IPS-15b (cell line): Measurements from ENCODE around the gene SLC7A4.
"Not testable (repeated sequence)": the region's sequence is repeated elsewhere in the genome, so short reads cannot be mapped to it uniquely, and the experiment has no call there.

Source experiments
- H3K27me3 ChIP-seq: one replicate; pipeline ENCODE4 v1.6.1; 2013; ENCODE audit warnings: low read length; ENCODE audit not compliant: control insufficient read depth, insufficient read depth
- H3K36me3 ChIP-seq: one replicate; pipeline ENCODE4 v1.6.1; 2013; ENCODE audit warnings: low read length; ENCODE audit not compliant: control insufficient read depth, insufficient read depth
- H3K4me1 ChIP-seq: one replicate; pipeline ENCODE4 v1.6.1; 2013; ENCODE audit warnings: mild to moderate bottlenecking, low read length; ENCODE audit not compliant: control insufficient read depth, insufficient read depth
- H3K4me3 ChIP-seq: one replicate; pipeline ENCODE4 v1.5.1; 2013; ENCODE audit warnings: low read depth, low read length
- H3K9ac ChIP-seq: one replicate; pipeline ENCODE4 v1.6.1; 2013; ENCODE audit warnings: low read depth, mild to moderate bottlenecking, low read length
- H3K9me3 ChIP-seq: one replicate; pipeline ENCODE4 v1.6.1; 2013; ENCODE audit warnings: mild to moderate bottlenecking, low read length; ENCODE audit not compliant: control insufficient read depth, insufficient read depth

SLC7A4 gene

DNA sequence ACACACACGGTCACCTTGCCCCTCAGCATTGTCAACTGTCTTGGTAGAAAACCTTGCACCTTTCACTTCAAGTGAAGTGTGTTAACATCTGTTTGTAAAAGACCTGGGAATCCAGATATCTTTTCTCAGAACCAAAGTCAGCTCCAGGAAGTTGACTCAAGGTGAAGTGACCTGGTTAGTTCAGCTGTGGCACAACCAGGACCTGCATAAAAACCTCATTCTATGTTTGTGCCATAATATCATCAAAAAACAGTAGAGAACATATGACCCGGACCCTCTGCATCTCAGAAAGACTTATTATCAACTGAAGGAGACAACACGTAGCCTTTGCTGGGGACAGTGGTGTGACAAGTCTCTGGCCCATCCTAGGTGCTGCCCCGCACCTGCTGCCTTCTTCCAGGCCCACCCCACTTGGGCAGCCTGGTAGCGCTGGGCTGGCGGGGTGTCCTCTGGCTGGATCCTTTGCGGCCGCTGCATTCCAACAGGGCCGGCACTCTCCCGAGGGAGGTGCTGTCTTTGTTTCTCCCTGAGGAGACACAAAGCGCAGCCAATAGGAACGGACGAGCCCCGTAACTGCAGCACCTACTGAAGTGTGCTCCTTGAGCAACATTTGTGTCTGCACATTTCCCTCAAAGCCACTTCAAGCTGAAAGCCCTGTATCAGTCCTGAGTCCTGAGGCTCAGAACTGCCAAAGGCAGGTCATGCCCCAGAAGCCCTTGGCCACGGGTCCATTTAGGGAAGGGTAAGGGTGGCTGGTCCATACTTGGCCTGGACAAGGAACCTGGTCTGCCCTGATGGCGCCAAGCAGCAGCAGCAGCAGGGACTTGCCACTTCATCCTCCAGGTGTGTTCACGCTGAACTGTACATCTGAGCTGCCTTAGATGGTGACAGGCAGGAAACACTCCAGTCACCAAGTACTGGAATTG is 38.6 kb upstream of the SLC7A4 start:
- Histone ChIP-seq H3K9ac (no peak overlapping the region), H3K4me1 (no peaks in the 10 kb centered on the region), H3K36me3 (no peaks in the 10 kb centered on the region), H3K4me3 (no peak overlapping the region), H3K9me3 (no peaks in the 10 kb centered on the region), H3K27me3 (no peaks in the 10 kb centered on the region)

DNA sequence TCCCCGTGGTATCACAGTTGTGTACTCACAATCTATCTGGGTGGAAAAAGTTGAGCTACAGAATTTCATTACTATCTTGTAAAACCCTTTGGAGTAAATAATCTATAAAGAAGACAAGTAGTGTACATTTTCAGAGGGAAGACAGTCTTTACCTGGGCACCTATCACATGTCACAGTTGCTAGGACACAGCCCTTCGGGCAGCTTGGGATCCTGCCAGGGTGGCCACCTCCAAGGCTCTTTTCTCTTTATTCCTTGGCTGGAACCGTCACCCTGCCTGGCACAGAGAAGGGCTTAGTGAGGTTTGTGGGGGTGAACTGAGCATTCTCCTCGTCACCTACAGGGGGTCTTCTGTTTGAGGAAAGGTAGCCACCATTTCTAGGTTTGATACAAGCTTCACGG is 37.0 kb upstream of the SLC7A4 start:
- Histone ChIP-seq H3K4me3 (no peak overlapping the region), H3K36me3 (no peaks in the 10 kb centered on the region), H3K27me3 (no peaks in the 10 kb centered on the region)

DNA sequence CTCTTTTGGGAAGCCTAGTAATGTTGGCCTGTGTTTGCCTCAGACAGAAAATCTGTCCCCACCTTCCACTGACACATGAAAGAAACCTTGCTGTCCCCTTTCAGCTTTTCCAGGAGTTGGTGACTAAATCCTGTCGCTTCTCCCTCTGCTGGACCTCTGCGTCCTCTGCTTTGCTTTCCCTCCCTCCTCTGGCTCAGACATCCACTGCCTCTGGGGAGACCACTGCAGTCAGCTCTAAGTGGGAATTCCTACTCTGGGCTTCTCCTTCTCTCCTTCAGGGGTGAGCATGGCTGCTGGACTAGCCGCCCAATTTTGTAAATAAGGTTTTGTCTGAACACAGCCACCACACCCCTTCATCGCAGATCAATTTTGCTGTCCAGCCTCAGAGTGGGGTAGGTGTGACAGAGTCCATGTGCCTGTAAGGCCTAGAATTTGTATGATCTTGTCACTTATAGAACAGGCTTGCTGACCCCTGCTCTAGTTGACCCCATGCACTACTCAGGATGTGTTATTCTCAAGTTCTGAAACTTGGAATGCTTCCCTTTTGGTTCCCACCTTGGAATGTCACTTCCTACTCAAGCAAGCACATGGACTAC is 36.4 kb upstream of the SLC7A4 start:
- Histone ChIP-seq H3K4me3 (no peak overlapping the region), H3K36me3 (no peaks in the 10 kb centered on the region), H3K9me3 (no peaks in the 10 kb centered on the region), H3K27me3 (no peaks in the 10 kb centered on the region), H3K9ac (no peak overlapping the region), H3K4me1 (no peaks in the 10 kb centered on the region)

More for the DNA sequence above, 37.0 kb upstream of the SLC7A4 start:
- no peaks in the 10 kb centered on the region for H3K4me1 ChIP-seq
- H3K9me3 ChIP-seq, result no peaks in the 10 kb centered on the region
- H3K9ac ChIP-seq, result no peak overlapping the region

DNA sequence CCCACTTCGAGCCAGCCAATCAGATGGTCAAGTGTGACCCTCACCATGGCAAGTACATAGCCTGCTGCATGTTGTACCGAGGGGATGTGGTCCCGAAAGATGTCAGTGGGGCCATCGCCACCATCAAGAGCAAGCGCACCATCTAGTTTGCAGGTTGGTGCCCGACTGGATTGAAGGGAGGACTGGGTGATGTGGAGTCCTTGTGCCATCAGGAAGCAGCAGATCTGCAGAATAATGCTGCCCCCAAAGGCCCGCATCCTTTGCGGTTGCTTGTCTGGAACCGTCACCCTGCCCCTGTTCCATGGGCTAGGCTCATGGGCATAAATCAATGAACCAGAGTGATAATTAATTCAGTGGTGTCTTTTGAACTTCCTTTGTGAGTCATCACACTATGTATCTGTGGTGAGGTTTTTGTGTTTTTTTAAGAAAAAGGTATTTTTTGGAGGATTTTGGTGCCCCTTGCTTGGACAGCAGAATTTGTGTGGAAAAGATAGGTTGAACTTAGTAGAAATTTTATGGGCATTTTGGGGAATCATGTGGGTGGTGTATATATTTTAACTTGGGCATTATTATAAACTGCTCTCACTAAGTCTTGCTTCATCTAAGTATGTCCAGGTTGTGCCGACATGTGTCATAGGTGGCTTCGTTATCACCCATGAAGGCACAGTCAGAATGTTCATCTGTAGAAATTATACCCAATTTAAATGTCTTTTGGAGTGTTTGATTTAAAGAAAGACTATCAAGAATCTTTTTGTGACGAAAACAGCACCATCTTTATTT is 35.7 kb upstream of the SLC7A4 start:
- no peak overlapping the region for H3K4me3 ChIP-seq
- H3K4me1 ChIP-seq, result no peaks in the 10 kb centered on the region
- no peaks in the 10 kb centered on the region for H3K9me3 ChIP-seq
- no peak overlapping the region for H3K9ac ChIP-seq
- H3K27me3 ChIP-seq, result no peaks in the 10 kb centered on the region
- H3K36me3 ChIP-seq, result no peaks in the 10 kb centered on the region

DNA sequence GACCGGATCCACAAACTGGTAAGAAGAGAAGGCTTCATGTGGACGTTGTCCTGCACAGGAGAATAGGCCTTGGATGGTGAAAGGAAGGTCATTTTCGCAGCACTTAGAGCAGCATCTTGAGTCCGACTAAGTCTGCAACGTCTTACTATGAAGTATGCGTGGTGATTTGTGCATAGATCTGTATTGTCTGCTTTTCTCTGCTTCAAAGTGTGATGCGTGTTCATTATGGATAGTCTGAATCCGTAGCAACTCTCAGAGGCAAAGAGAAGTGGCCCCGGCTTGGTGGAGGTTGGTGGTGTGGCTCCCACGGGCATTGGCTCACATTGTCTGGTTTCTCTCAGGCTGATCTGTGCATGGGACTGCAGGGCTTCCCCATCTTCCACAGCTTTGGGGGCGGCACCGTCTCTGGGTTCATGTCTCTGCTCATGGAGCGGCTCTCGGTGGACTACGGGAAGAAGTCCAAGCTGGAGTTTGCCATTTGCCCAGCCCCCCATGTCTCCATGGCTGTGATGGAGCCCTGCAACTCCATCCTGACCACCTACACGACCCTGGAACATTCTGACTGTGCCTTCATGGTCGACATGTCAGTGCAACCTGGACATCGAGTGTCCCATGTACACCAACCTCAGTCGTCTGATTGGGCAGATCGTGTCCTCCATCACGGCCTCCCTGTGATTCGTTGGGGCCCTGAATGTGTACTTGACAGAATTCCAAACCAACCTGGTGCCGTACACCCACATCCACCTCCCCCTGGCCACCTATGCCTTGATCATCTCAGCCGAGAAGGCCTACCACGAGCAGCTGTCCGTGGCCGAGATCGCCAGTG is 34.9 kb upstream of the SLC7A4 start:
- Histone ChIP-seq H3K4me1 (no peaks in the 10 kb centered on the region), H3K36me3 (no peaks in the 10 kb centered on the region), H3K9me3 (no peaks in the 10 kb centered on the region), H3K27me3 (no peaks in the 10 kb centered on the region), H3K9ac (no peak overlapping the region), H3K4me3 (no peak overlapping the region)

DNA sequence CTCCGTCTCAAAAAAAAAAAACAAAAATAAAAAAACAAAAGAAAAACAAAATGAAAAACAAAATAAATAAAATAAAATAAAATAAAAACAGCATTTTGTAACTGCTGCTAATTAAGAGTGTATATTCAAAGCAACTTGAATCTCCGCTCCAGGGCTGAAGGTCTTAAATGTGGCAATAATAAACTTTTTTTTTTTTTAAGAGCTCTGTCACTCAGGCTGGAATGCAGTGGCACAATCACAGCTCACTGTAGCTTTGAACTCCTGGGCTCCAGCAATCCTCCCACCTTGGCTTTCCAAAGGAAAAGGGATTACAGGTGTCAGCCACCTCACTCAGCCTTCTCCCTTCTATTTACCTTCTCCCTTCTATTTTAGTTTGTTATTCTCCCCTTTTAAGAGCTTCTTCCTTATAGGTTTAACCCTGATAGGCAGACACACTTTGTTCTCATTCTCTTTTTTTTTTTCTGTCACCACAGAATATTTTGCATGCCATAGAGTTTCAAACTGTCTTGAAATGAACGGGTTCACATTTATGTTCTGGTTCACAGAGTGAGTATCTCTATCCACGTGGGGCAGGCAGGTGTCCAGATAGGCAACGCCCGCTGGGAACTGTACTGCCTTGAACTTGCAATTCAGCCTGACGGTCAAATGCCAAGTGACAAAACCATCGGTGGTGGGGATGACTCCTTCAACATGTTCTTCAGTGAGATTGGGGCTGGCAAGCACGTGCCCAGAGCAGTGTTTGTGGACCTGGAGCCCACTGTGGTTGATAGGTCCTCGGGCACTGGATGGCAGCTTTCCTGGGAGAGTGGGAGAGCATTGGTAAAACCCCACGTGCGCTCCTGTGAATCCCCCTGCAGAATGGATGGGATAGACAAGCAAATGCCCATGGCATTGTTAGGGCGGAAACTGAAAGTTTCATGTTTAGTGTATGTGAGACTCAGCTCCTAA is 32.8 kb upstream of the SLC7A4 start:
- H3K36me3 ChIP-seq, result no peaks in the 10 kb centered on the region
- H3K4me3 ChIP-seq, result no peak overlapping the region
- H3K27me3 ChIP-seq, result no peaks in the 10 kb centered on the region

DNA sequence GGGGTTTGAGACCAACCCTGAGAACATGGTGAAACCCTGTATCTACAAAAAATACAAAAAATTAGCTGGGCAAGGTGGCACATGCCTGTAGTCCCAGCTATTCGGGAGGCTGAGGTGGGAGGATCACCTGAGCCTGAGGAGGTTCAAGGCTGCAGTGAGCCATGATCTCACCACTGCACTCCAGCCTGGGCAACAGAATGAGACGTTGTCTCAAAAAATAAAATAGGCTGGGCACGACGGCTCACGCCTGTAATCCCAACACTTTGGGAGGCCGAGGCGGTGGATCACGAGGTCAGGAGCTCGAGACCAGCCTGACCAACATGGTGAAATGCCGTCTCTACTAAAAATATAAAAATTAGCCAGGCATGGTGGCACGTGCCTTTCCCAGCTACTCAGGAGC is 32.1 kb upstream of the SLC7A4 start:
- not testable (repeated sequence) for H3K4me1 ChIP-seq, H3K27me3 ChIP-seq, H3K4me3 ChIP-seq, H3K9ac ChIP-seq, H3K9me3 ChIP-seq, H3K36me3 ChIP-seq

More for the DNA sequence above, 32.8 kb upstream of the SLC7A4 start:
- Histone ChIP-seq H3K9ac (no peak overlapping the region), H3K4me1 (no peaks in the 10 kb centered on the region), H3K9me3 (no peaks in the 10 kb centered on the region)

DNA sequence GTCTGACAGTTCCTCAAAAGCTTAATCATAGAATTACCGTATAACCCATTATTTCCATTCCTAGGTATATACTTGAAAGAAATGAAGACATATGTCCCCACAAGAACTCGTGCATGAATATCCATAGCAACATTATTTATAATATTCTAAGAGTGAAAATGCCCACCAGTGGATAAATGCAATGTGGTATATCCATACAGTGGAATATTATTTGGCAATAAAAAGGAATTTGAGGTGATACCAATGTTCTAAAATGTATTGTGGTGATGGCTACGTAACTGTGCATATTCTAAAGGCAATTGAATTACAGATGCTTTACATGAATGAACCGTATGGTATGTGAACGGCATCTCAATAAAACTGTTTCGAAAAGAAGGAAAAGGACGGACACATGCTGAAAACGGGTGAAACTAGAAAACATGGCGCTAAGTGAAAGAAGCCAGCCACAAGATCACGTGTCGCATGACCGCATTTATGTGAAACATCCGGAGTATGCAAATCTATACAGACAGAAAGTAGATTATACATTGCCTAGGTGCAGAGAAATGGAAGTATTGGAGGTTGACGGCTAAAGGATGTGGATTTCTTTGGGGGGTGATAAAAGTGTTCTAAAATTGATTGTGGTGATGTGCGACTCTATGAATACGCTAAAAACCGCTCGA is 29.4 kb upstream of the SLC7A4 start:
- H3K27me3 ChIP-seq, H3K4me3 ChIP-seq, H3K36me3 ChIP-seq, H3K9ac ChIP-seq, H3K9me3 ChIP-seq, H3K4me1 ChIP-seq: not testable (repeated sequence)

DNA sequence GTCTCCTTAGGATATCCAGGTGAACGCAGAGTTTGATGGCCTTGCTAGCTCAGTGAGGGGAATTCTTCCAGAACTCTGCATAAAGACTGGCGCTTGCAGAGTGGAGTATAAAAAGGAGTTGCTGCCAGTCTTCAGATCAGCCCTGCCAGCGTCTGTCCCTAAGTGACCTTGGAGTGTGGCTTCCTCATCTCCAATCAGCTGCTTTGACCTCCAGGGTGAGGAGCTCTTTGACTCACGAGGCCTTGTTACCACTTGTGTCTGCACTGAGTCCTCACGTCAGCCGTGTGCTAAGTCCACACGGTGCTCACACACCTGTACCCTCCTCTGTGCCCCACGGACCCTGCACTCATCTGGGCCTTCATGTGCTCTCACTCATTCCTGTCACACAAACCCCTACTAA is 28.0 kb upstream of the SLC7A4 start:
- H3K9me3 ChIP-seq, H3K36me3 ChIP-seq, H3K4me1 ChIP-seq, H3K27me3 ChIP-seq, H3K9ac ChIP-seq, H3K4me3 ChIP-seq: not testable (repeated sequence)

DNA sequence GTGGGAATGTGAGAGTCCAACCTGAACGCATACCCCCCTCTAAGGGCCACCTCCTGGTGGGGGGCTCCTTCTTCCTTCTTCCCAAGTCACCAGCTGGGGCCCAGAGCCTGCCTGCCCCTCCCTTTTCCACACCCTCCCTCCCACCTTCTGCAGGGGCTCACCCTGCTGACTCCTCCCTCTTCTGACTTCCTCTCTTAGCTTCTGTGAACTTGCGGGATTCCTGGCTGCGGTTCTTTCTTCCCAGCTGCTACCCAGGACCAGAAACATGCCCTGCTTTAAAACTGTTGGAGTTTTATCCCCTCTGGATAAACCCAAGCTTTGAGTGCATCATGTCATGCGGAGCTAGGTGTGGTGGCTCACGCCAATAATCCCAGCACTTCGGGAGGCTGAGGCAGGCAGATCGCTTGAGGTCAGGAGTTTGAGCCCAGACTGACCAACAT is 23.5 kb upstream of the SLC7A4 start:
- Histone ChIP-seq H3K4me3 (no peak overlapping the region), H3K4me1 (peaks cover 10% of the 10 kb centered on the region), H3K9ac (no peak overlapping the region), H3K27me3 (no peaks in the 10 kb centered on the region), H3K9me3 (no peaks in the 10 kb centered on the region), H3K36me3 (no peaks in the 10 kb centered on the region)
